ENCODE results near the gene ISOC2. TPM values are rescaled to one million over a fixed set of nuclear protein-coding genes. Genes with fewer than 3 reads are reported as not detected.

The ISOC2 gene
- total RNA-seq, 2 experiments from 2014 or later, result 28.2 to 35.7 TPM

DNA sequence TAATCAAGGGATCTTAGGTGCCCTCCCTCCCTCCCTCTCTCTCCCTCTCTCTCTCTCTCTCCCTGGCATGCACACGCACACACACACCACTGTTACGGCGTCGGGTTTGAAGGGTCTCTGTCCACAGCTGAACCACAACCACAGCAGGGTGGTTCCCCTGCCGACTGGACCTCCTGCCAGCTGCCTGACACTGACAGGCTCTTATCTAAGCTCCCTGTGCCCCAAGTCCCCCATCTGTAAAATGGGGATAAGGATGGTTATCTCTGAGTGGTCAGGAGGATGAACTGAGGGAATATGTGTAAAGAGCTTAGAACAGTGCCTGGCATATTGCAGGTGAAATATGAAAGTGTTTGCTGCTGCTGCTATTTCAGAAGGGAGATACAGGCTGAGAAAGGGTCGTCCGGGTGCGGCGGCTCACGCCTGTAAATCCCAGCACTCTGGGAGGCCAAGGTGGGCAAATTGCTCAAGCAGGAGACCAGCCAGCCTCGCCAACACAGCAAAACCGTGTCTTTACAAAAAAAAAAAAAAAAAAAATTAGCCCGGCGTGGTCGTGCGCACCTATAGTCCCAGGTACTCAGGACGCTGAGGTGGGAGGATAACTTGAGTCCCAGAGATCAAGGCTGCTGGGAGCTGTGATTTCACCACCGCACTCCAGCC lies 17.5 kb downstream of the ISOC2 start:
- peaks cover 58% of the 10 kb centered on the region for H3K27me3 Mint-ChIP-seq
- CTCF ChIA-PET, result interaction anchor here (1.0 kb wide), 1 partner anchor 10 kb away, joined by 3 read pairs; no protein-coding TSS in a partner anchor
- H3K4me1 Mint-ChIP-seq, result peaks cover 13% of the 10 kb centered on the region
- H3K27ac Mint-ChIP-seq, result no peak overlapping the region
- no peaks in the 10 kb centered on the region for H3K36me3 Mint-ChIP-seq
- no peak overlapping the region for H3K4me3 Mint-ChIP-seq
- no peak for ATAC-seq
- DNase-seq, result no peak
- H3K9me3 Mint-ChIP-seq (ENCODE audit: low read depth), result no peaks in the 10 kb centered on the region

GRCh38 chr19:55443045-55443823 lies 18.2 kb downstream of the ISOC2 start, which contains the start of gene SHISA7:
Gene SHISA7 (minus strand): TSS chr19:55443300. CDS start chr19:55442863, 437 bp downstream.
- H3K27ac Mint-ChIP-seq, result no peak within 1 kb of the TSS
- no peak for DNase-seq
- H3K27me3 Mint-ChIP-seq, result peaks cover 60% of the 10 kb centered on the region
- CTCF ChIA-PET, result no interaction called here
- no peaks in the 10 kb centered on the region for H3K36me3 Mint-ChIP-seq
- H3K9me3 Mint-ChIP-seq (ENCODE audit: low read depth), result no peaks in the 10 kb centered on the region
- H3K4me3 Mint-ChIP-seq, result no peak within 1 kb of the TSS
- ATAC-seq, result no peak
- H3K4me1 Mint-ChIP-seq, result peaks cover 13% of the 10 kb centered on the region

DNA sequence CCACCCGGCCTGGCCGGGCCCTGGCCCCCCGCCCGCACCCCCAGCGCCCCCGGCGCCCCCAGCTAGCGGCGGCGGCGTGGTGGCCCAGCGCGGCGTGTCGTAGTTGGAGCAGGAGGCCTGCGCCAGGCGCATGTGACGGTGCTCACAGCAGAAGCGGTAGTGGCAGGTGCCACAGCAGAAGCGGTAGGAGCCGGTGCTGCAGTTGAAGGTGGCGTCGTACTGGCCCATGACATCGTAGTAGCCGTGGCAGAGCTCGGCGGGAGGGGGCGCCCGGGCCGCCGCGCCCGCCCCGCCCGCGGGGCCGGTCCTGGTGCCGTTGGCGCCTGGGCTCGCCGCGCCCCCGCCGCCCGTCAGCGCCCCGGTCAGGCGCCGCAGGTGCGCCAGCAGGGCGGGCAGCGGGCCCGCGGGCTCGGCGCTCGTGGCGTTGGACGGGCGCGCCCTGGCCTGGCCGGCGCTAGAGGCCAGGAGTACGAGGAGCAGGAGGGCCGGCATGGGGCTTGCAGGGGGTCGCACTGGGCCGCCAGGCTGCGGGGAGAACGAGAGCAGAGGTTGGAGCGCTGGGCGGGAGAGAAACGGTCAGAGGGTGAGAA lies 19.0 kb downstream of the ISOC2 start:
- CTCF ChIA-PET, result no interaction called here
- DNase-seq (no peak), ATAC-seq (no peak)
- H3K4me3 Mint-ChIP-seq, result no peak overlapping the region
- no peak overlapping the region for H3K27ac Mint-ChIP-seq
- H3K9me3 Mint-ChIP-seq (ENCODE audit: low read depth), result no peaks in the 10 kb centered on the region
- H3K27me3 Mint-ChIP-seq, result peaks cover 61% of the 10 kb centered on the region
- peaks cover 13% of the 10 kb centered on the region for H3K4me1 Mint-ChIP-seq
- H3K36me3 Mint-ChIP-seq, result no peaks in the 10 kb centered on the region

DNA sequence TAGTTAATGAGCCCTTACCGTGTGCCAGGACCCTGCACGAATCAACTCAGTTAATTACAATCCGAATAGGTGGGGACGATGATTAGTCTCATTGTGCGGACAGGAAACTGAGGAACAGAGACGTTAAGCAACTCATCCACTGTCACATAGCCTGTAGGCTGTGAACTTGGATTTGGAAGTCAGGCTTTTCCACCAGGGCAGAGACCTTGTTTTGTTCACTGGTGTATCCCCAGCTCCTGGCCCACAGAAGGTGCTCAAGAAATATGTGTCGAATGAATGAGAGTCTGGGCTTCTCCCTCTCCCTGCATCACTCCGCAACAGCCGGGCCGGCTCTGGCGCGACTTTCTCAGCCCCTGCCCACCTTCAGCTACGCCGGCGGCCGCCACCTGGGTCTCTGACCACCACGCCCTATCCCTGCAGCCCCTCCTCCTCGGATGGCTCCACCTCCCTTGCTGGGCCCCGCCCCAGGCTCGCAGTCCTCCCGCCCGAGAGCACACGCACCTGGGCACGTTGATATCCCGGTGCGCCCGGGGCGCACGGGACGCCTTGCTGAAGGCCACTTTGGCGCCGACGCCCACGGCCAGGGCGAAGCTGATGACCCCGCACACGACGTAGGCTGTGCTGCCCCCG lies 19.6 kb downstream of the ISOC2 start:
- Mint-ChIP-seq H3K4me3 (no peak overlapping the region), H3K9me3 (ENCODE audit: low read depth) (no peaks in the 10 kb centered on the region), H3K36me3 (no peaks in the 10 kb centered on the region), H3K4me1 (peaks cover 13% of the 10 kb centered on the region), H3K27ac (no peak overlapping the region), H3K27me3 (peaks cover 66% of the 10 kb centered on the region)
- DNase-seq (no peak), ATAC-seq (no peak)
- CTCF ChIA-PET, result no interaction called here

GRCh38 chr19:55441319-55441691 lies 20.1 kb downstream of the ISOC2 start:
- ATAC-seq, result no peak
- H3K9me3 Mint-ChIP-seq (ENCODE audit: low read depth), result no peaks in the 10 kb centered on the region
- peaks cover 13% of the 10 kb centered on the region for H3K4me1 Mint-ChIP-seq
- peak overlapping the region; percentile 52 for H3K27ac Mint-ChIP-seq
- no peak overlapping the region for H3K4me3 Mint-ChIP-seq
- DNase-seq, result no peak
- CTCF ChIA-PET, result no interaction called here
- H3K36me3 Mint-ChIP-seq, result no peaks in the 10 kb centered on the region
- peaks cover 69% of the 10 kb centered on the region for H3K27me3 Mint-ChIP-seq

DNA sequence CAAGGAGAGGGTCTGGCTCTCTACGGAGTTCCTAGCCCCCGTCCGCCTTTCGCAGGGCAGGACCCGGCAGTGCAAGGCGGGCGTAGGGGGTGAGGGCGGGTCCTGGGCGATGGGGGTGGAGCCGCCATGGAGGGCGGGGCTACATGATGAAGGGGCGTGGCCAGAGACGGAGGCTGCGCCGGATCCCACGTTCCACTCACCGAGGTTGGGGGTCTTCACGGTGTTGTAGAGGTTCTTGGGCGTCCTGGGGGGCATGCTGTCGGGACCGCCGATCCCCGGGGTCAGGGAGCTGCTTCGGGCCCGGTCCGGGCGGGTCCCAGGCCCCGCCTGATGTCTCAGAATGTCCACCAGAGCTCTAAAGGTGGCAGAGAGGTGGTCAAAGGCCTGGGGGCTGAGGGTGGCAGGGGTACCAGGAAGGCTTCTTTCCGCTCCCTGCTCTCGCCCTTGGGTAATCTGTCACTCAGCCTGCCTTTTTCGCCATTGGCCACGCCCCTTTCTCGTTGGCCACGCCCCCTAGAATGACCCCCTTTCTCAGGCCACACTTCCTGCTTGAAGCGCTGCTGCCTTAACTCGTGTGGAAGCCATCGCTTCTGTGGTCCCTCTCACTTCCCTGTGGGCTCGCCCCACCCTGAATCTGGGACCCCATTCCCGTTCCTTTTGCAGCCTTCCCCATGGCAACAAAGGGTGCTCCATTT lies 20.9 kb downstream of the ISOC2 start:
- ATAC-seq, result peak; percentile 37
- H3K9me3 Mint-ChIP-seq (ENCODE audit: low read depth), result no peaks in the 10 kb centered on the region
- H3K27ac Mint-ChIP-seq, result peak overlapping the region; percentile 52
- peaks cover 13% of the 10 kb centered on the region for H3K4me1 Mint-ChIP-seq
- H3K27me3 Mint-ChIP-seq, result peaks cover 65% of the 10 kb centered on the region
- no peak for DNase-seq
- no peaks in the 10 kb centered on the region for H3K36me3 Mint-ChIP-seq
- H3K4me3 Mint-ChIP-seq, result no peak overlapping the region
- CTCF ChIA-PET, result no interaction called here

DNA sequence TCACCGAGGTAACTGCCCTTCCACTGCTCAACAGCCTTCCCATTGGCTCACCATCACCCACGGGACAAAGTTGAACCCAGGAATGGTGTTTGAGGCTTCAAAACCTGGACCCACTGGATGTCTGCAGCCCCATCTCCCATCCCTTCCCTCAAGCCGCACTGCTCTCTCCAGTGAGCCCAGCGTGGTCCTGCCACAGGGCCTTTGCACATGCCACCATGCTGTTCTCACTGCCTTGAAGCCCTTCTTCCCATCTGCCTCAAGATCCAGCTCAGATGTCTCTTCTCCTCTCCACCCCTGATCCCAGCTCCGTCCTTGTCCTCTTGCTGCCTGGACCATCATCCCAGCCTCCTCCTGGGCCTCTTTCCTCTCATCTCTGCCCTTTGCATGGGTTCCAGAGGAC lies 22.4 kb downstream of the ISOC2 start:
- no peaks in the 10 kb centered on the region for H3K36me3 Mint-ChIP-seq
- peaks cover 52% of the 10 kb centered on the region for H3K27me3 Mint-ChIP-seq
- ATAC-seq (no peak), DNase-seq (no peak)
- no peaks in the 10 kb centered on the region for H3K9me3 Mint-ChIP-seq (ENCODE audit: low read depth)
- H3K4me1 Mint-ChIP-seq, result peaks cover 13% of the 10 kb centered on the region
- no peak overlapping the region for H3K27ac Mint-ChIP-seq
- H3K4me3 Mint-ChIP-seq, result no peak overlapping the region
- CTCF ChIA-PET, result interaction anchor here (1.3 kb wide), 1 partner anchor 14 kb away, joined by 4 read pairs; no protein-coding TSS in a partner anchor

DNA sequence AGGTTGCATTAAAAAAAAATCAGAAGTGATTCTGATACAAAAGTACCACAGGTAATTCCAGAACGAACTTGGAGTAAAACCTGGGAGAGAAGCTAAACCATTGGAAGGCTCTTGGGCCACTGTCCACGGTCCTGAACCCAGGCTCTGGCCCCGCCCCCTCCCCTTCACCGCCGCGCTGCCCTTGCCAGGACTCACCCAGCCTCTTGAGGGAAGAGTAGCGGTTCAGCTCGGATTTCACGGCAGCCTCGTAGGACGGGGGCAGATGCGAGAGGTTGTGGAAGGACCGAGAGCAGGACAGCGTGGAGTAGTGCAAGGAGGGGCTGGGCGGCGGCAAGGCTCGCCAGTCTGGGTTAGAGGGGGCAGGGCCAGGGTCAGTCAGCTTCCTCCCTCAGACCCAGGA lies 24.0 kb downstream of the ISOC2 start:
- Mint-ChIP-seq H3K9me3 (ENCODE audit: low read depth) (no peaks in the 10 kb centered on the region), H3K27me3 (peaks cover 42% of the 10 kb centered on the region), H3K4me1 (peaks cover 13% of the 10 kb centered on the region), H3K36me3 (no peaks in the 10 kb centered on the region), H3K4me3 (no peak overlapping the region), H3K27ac (no peak overlapping the region)
- DNase-seq (no peak), ATAC-seq (peak; percentile 45)
- CTCF ChIA-PET, result interaction anchor here (0.6 to 1.5 kb wide), 3 partner anchors 14 to 66 kb away, joined by 3 to 5 read pairs (median 3); no protein-coding TSS in a partner anchor

DNA sequence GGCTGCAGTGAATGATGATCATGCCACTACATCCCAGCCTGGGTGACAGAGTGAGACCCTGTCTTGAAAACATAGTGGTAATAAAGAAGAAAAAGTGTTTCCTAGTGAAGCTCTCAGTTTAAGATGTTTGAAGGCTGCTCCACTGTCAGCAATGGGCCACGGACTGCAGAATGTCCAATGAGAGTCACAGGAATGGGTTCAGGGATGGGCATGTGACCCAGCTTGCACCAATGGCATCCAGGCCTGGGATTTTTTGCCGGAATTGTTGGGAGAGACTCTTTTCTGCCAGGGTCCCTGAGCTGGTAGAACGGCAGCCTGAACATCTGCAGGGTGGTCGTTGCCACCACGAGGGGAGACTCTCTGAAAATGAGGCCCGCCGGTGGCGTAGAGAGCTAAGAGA lies 24.6 kb downstream of the ISOC2 start:
- Mint-ChIP-seq H3K4me3 (no peak overlapping the region), H3K27ac (no peak overlapping the region), H3K4me1 (peaks cover 12% of the 10 kb centered on the region), H3K27me3 (peaks cover 44% of the 10 kb centered on the region), H3K9me3 (ENCODE audit: low read depth) (no peaks in the 10 kb centered on the region), H3K36me3 (no peaks in the 10 kb centered on the region)
- CTCF ChIA-PET, result interaction anchor here (0.6 to 1.5 kb wide), 3 partner anchors 15 to 67 kb away, joined by 3 to 5 read pairs (median 3); no protein-coding TSS in a partner anchor
- no peak for ATAC-seq
- DNase-seq, result no peak

DNA sequence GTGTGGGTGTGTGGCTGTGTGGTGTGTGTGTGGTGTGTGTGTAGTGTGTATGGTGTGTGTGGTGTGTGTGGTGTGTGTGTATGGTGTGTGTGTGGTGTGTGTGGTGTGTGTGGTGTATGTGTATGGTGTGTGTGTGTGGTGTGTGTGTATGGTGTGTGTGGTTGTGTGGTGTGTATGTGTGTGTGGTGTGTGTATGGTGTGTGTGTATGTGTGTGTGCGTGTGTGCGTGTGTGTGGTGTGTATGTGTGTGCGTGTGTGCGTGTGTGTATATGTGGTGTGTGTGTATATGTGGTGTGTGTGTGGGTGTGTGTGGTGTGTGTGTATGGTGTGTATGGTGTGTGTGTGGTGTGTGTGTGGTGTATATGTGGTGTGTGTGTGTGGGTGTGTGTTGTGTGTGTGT lies 26.4 kb downstream of the ISOC2 start:
- DNase-seq, result no peak
- CTCF ChIA-PET, result no interaction called here
- Mint-ChIP-seq H3K27me3 (peaks cover 30% of the 10 kb centered on the region), H3K9me3 (ENCODE audit: low read depth) (no peaks in the 10 kb centered on the region), H3K27ac (no peak overlapping the region), H3K4me3 (no peak overlapping the region), H3K36me3 (no peaks in the 10 kb centered on the region), H3K4me1 (no peaks in the 10 kb centered on the region)
- no peak for ATAC-seq

GRCh38 chr19:55434356-55434919 lies 27.0 kb downstream of the ISOC2 start:
- DNase-seq (no peak), ATAC-seq (no peak)
- peaks cover 25% of the 10 kb centered on the region for H3K27me3 Mint-ChIP-seq
- H3K4me3 Mint-ChIP-seq, result no peak overlapping the region
- no peaks in the 10 kb centered on the region for H3K36me3 Mint-ChIP-seq
- CTCF ChIA-PET, result no interaction called here
- H3K4me1 Mint-ChIP-seq, result no peaks in the 10 kb centered on the region
- H3K9me3 Mint-ChIP-seq (ENCODE audit: low read depth), result no peaks in the 10 kb centered on the region
- H3K27ac Mint-ChIP-seq, result no peak overlapping the region

- Mint-ChIP-seq H3K4me3 (no peak overlapping the region), H3K27me3 (peaks cover 18% of the 10 kb centered on the region), H3K4me1 (no peaks in the 10 kb centered on the region), H3K27ac (no peak overlapping the region), H3K9me3 (ENCODE audit: low read depth) (no peaks in the 10 kb centered on the region), H3K36me3 (no peaks in the 10 kb centered on the region)
- no peak for DNase-seq
- CTCF ChIA-PET, result no interaction called here
- ATAC-seq, result no peak
These were observed 28.1 kb downstream of the ISOC2 start for GRCh38 chr19:55433292-55433691.

Data from activated CD8-positive, alpha-beta memory T cell treated with anti-CD3 and anti-CD28 coated beads, Interleukin-2, amount 10 ng/mL, durations not matched to agents 7 days and 5 days (primary cell).